Fibroblast of lung (primary cell): ENCODE data around the gene ELFN2.

ENCODE experiments used
- CTCF ChIP-seq, 2 donors: IDR thresholded peaks in 1 of 2; conservative IDR thresholded peaks in 1 of 2; 1 replicate in 1 of 2; 2 replicates in 1 of 2; pipeline ENCODE4 v1.5.1; 2011 to 2012; ENCODE audit warnings: low read length in 2 of 2, control low read depth in 1 of 2, inconsistent platforms in 1 of 2, low read depth in 1 of 2, mild to moderate bottlenecking in 1 of 2
- EZH2 ChIP-seq: IDR thresholded peaks from 2 replicates; pipeline ENCODE4 v1.5.1; 2012; ENCODE audit warnings: low read length, control low read depth, mild to moderate bottlenecking; ENCODE audit errors: missing control alignments

GRCh38 chr22:37392721-37393328 lies 34.5 kb downstream of the ELFN2 start:
- no peak for TF ChIP-seq CTCF (conservative IDR thresholded peaks at IDR 0.05 in 1 of 2, IDR thresholded peaks at IDR 0.05 in 1 of 2; ENCODE audit: low read depth in 1 of 2, low read length in 2 of 2)
- TF ChIP-seq EZH2, result no peak
